ENCODE measurements around the gene IGSF21. TPM values are rescaled to one million over a fixed set of nuclear protein-coding genes. Genes with fewer than 3 reads are reported as not detected.

The IGSF21 gene
- total RNA-seq, 2 experiments from 2014 or later: not detected

- H3K4me3 Mint-ChIP-seq: no peak overlapping the region
- no peaks in the 10 kb centered on the region for H3K9me3 Mint-ChIP-seq
- no peaks in the 10 kb centered on the region for H3K36me3 Mint-ChIP-seq (ENCODE audit: low read depth)
- H3K27ac Mint-ChIP-seq: no peak overlapping the region
- TF ChIP-seq CTCF (IDR thresholded peaks at IDR 0.05): no peak
- intact Hi-C loops (cut with micrococcal nuclease): no loop called here
- DNase-seq: no peak
- ATAC-seq: no peak
- ChIA-PET CTCF (interaction anchor here (1.9 kb wide), 1 partner anchor 9 kb away, joined by 4 read pairs; no protein-coding TSS in a partner anchor), POLR2A (no interaction called here)
- peaks cover 14% of the 10 kb centered on the region for H3K27me3 Mint-ChIP-seq
- H3K4me1 Mint-ChIP-seq (ENCODE audit: low read depth): no peaks in the 10 kb centered on the region
These were observed 182.0 kb downstream of the IGSF21 start for GRCh38 chr1:18289597-18289996.

GRCh38 chr1:18290740-18291412 is 183.3 kb downstream of the IGSF21 start:
- no peak overlapping the region for H3K4me3 Mint-ChIP-seq

GRCh38 chr1:18292531-18292930 is 184.9 kb downstream of the IGSF21 start:
- TF ChIP-seq CTCF (IDR thresholded peaks at IDR 0.05): no peak
- intact Hi-C loops (cut with micrococcal nuclease): no loop called here
- no peak overlapping the region for H3K4me3 Mint-ChIP-seq
- POLR2A ChIA-PET: no interaction called here
- H3K9me3 Mint-ChIP-seq: no peaks in the 10 kb centered on the region
- peaks cover 27% of the 10 kb centered on the region for H3K27me3 Mint-ChIP-seq
- H3K36me3 Mint-ChIP-seq (ENCODE audit: low read depth): no peaks in the 10 kb centered on the region
- CTCF ChIA-PET: no interaction called here
- DNase-seq (no peak), ATAC-seq (no peak)
- H3K4me1 Mint-ChIP-seq (ENCODE audit: low read depth): no peaks in the 10 kb centered on the region
- H3K27ac Mint-ChIP-seq: no peak overlapping the region

More at GRCh38 chr1:18290740-18291412, 183.3 kb downstream of the IGSF21 start:
- Mint-ChIP-seq H3K27me3 (peaks cover 20% of the 10 kb centered on the region), H3K27ac (no peak overlapping the region), H3K4me1 (ENCODE audit: low read depth) (no peaks in the 10 kb centered on the region), H3K9me3 (no peaks in the 10 kb centered on the region), H3K36me3 (ENCODE audit: low read depth) (no peaks in the 10 kb centered on the region)
- intact Hi-C loops (cut with micrococcal nuclease): no loop called here
- no peak for TF ChIP-seq CTCF (IDR thresholded peaks at IDR 0.05)
- ATAC-seq (no peak), DNase-seq (no peak)
- POLR2A ChIA-PET: no interaction called here
- CTCF ChIA-PET: interaction anchor here (1.9 kb wide), 2 partner anchors 8 to 9 kb away, joined by 4 to 5 read pairs; no protein-coding TSS in a partner anchor

- H3K36me3 Mint-ChIP-seq (ENCODE audit: low read depth): no peaks in the 10 kb centered on the region
- ChIA-PET POLR2A (no interaction called here), CTCF (interaction anchor here (0.8 kb wide), 1 partner anchor 288 kb away, joined by 3 read pairs; no protein-coding TSS in a partner anchor)
- no peak for ATAC-seq
- no peaks in the 10 kb centered on the region for H3K9me3 Mint-ChIP-seq
- intact Hi-C loops (cut with micrococcal nuclease): no loop called here
- no peaks in the 10 kb centered on the region for H3K4me1 Mint-ChIP-seq (ENCODE audit: low read depth)
- no peak overlapping the region for H3K27ac Mint-ChIP-seq
- peaks cover 33% of the 10 kb centered on the region for H3K27me3 Mint-ChIP-seq
- no peak overlapping the region for H3K4me3 Mint-ChIP-seq
- no peak for TF ChIP-seq CTCF (IDR thresholded peaks at IDR 0.05)
- no peak for DNase-seq
These were observed 185.7 kb downstream of the IGSF21 start for GRCh38 chr1:18293291-18293690.

GRCh38 chr1:18294437-18295176 is 187.0 kb downstream of the IGSF21 start:
- H3K27ac Mint-ChIP-seq: no peak overlapping the region
- no peak overlapping the region for H3K4me3 Mint-ChIP-seq
- TF ChIP-seq CTCF (IDR thresholded peaks at IDR 0.05): no peak
- no peak for ATAC-seq
- intact Hi-C loops (cut with micrococcal nuclease): no loop called here
- ChIA-PET CTCF (no interaction called here), POLR2A (no interaction called here)
- peaks cover 34% of the 10 kb centered on the region for H3K27me3 Mint-ChIP-seq
- no peaks in the 10 kb centered on the region for H3K4me1 Mint-ChIP-seq (ENCODE audit: low read depth)
- H3K36me3 Mint-ChIP-seq (ENCODE audit: low read depth): no peaks in the 10 kb centered on the region
- DNase-seq: no peak
- no peaks in the 10 kb centered on the region for H3K9me3 Mint-ChIP-seq

Measured in activated CD8-positive, alpha-beta T cell treated with anti-CD3 and anti-CD28 coated beads for 36 hours (primary cell).